Measurements from ENCODE around the gene KRTAP5-9. TPM values are rescaled to one million over a fixed set of nuclear protein-coding genes. Genes with fewer than 3 reads are reported as not detected.
A peak's percentile ranks its signal among the peaks of the same experiment; 100 is the strongest.
"Not testable (repeated sequence)": the region's sequence is repeated elsewhere in the genome, so short reads cannot be mapped to it uniquely, and the experiment has no call there.

The KRTAP5-9 gene
- total RNA-seq, 2 experiments from 2014 or later = not detected

DNA sequence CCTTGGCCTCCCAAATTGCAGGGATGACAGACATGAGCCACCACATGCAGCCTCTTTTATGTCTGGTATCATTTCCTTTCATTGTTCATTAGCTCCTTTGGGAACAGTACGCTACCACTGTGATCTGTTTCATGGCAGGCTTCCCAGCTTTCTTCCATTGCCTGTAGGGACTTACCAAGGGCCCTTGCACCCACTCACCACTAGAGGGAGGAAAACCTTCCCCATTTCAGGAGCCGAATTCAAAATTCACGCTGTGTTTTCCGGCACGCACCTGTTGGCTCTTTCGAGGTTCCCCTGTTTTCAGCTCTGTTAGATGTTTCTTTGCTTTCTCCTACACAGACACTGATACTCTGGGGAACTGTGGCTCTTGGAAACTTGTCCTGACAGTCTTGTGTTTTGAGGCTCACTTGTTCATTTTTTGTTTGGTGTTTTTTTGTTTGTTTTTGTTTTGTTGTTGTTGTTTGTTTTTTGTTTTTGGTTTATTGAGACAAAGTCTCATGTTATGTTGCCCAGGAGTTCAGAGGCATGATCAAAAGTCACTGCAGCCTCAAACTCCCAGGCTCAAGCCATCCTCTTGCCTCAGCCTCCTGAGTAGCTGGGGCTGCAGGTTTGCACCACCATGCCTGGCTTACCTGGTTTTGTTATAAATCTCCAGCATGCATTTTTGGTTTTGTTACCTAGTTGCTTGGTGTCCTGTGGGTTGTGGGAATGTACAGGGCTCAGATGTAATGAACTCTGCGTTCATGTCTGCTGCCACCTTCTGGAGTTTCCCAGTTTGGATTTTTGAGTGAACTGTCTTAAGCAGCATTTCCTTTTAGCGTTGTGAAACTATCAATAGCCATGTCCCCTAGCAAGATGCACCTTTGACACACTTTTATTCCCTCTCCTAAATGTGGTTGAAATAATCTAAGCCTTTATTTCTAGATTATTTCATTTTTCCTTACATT lies 32.1 kb downstream of the KRTAP5-9 start:
- Mint-ChIP-seq H3K27ac (no peak overlapping the region), H3K27me3 (ENCODE audit: low read depth) (peaks cover 2% of the 10 kb centered on the region), H3K9me3 (ENCODE audit: insufficient read depth) (no peaks in the 10 kb centered on the region), H3K4me1 (ENCODE audit: low read depth) (peaks cover 2% of the 10 kb centered on the region), H3K4me3 (no peak overlapping the region), H3K36me3 (ENCODE audit: low read depth) (no peaks in the 10 kb centered on the region)
- ChIA-PET CTCF (no interaction called here), POLR2A (no interaction called here)
- no peak for DNase-seq
- no peak for ATAC-seq

DNA sequence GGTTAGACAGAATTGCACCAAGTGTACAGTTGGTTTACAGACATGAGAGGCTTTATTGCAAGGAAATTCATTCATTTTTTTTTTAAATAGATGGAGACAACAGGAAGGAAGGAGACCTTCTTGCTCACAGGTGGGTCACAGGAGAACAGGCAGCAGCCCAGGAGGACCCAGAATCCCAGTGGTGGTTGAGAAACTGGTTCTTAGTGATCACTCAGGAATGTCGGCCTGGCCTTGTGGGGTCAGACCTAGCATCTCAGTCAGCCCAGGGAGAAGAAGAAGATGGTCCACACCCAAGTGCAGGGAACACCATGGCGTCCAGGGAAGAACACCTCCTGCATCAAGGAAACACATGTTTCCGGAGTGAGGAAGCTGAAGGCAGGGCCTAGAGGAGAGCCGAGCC lies 33.6 kb downstream of the KRTAP5-9 start:
- no peak for ATAC-seq
- Mint-ChIP-seq H3K4me3 (no peak overlapping the region), H3K4me1 (ENCODE audit: low read depth) (peaks cover 2% of the 10 kb centered on the region), H3K9me3 (ENCODE audit: insufficient read depth) (no peaks in the 10 kb centered on the region), H3K36me3 (ENCODE audit: low read depth) (no peaks in the 10 kb centered on the region), H3K27ac (no peak overlapping the region), H3K27me3 (ENCODE audit: low read depth) (peaks cover 2% of the 10 kb centered on the region)
- ChIA-PET POLR2A (no interaction called here), CTCF (no interaction called here)
- DNase-seq = no peak

- H3K36me3 Mint-ChIP-seq (ENCODE audit: low read depth) = no peaks in the 10 kb centered on the region
- no peak for ATAC-seq
- H3K27me3 Mint-ChIP-seq (ENCODE audit: low read depth) = peaks cover 2% of the 10 kb centered on the region
- DNase-seq = no peak
- H3K4me1 Mint-ChIP-seq (ENCODE audit: low read depth) = peaks cover 2% of the 10 kb centered on the region
- ChIA-PET CTCF (no interaction called here), POLR2A (no interaction called here)
- no peaks in the 10 kb centered on the region for H3K9me3 Mint-ChIP-seq (ENCODE audit: insufficient read depth)
- no peak within 1 kb of the TSS for H3K4me3 Mint-ChIP-seq
- no peak within 1 kb of the TSS for H3K27ac Mint-ChIP-seq
These were observed 34.2 kb downstream of the KRTAP5-9 start, which contains the start of gene KRTAP5-11 for GRCh38 chr11:71582309-71582895. KRTAP5-11 (minus strand) TSS chr11:71582875; CDS start chr11:71582837, 38 bp downstream.

- H3K4me3 Mint-ChIP-seq; H3K9me3 Mint-ChIP-seq (ENCODE audit: insufficient read depth); POLR2A ChIA-PET: not testable (repeated sequence)
These were observed 34.7 kb downstream of the KRTAP5-9 start for GRCh38 chr11:71582969-71583368.

GRCh38 chr11:71585673-71586072 lies 37.5 kb downstream of the KRTAP5-9 start:
- H3K9me3 Mint-ChIP-seq (ENCODE audit: insufficient read depth); ATAC-seq; H3K27me3 Mint-ChIP-seq (ENCODE audit: low read depth); CTCF ChIA-PET; POLR2A ChIA-PET; DNase-seq; H3K4me3 Mint-ChIP-seq; H3K4me1 Mint-ChIP-seq (ENCODE audit: low read depth); H3K36me3 Mint-ChIP-seq (ENCODE audit: low read depth); H3K27ac Mint-ChIP-seq: not testable (repeated sequence)

More at GRCh38 chr11:71582969-71583368, 34.7 kb downstream of the KRTAP5-9 start:
- H3K27ac Mint-ChIP-seq; CTCF ChIA-PET; H3K4me1 Mint-ChIP-seq (ENCODE audit: low read depth); DNase-seq; H3K36me3 Mint-ChIP-seq (ENCODE audit: low read depth); H3K27me3 Mint-ChIP-seq (ENCODE audit: low read depth); ATAC-seq: not testable (repeated sequence)

DNA sequence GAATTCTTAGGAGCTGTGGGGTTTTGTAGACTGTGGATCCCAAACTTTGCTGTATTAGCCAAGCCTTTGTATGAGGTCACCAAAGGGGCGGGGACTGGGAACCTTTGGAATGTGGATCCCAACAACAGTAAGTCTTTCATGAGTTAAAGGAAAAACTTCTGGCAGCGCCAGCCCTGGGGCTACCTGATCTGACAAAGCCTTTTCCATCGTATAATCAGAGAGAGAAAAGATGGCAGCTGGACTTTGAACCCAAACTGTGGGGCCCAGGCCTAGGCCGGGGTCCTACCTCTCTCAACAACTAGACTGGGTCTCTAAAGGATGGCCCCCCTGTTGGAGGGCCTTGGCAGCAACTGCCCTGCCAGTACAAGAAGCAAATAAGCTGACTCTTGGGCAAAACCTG lies 40.1 kb downstream of the KRTAP5-9 start:
- H3K27me3 Mint-ChIP-seq (ENCODE audit: low read depth); CTCF ChIA-PET; ATAC-seq; H3K27ac Mint-ChIP-seq; H3K36me3 Mint-ChIP-seq (ENCODE audit: low read depth); POLR2A ChIA-PET; H3K4me3 Mint-ChIP-seq; H3K9me3 Mint-ChIP-seq (ENCODE audit: insufficient read depth); DNase-seq; H3K4me1 Mint-ChIP-seq (ENCODE audit: low read depth): not testable (repeated sequence)

DNA sequence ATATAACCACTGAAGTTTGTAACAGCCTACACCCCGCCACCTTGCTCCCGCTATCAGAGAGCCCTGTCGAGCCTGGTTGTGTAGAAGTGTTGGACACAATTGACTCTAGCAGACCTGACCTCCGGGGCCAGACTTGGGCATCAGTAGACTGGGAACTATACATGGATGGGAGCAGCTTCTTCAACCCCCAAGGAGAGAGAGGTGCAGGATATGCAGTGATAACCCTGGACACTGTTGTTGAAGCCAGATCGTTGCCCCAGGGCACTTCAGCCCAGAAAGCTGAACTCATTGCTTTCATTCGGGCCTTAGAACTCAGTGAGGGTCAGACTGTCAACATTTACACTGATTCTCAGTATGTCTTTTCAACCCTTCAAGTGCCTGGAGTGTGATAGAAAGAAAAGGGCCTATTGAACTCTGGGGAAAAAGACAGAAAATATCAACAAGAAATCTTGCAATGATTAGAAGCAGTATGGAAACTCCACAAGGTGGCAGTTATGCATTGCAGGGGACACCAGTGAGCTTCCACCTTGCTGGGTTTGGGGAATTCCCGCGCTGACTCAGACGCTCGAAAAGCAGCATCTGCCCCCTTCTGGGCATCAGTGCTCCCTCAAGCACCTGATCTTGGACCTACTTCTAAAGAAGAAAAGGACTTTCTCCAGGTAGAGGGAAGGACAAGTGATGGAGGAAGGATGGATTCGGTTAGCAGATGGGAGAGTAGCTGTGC lies 40.8 kb downstream of the KRTAP5-9 start:
- H3K4me1 Mint-ChIP-seq (ENCODE audit: low read depth); CTCF ChIA-PET; H3K27me3 Mint-ChIP-seq (ENCODE audit: low read depth); H3K9me3 Mint-ChIP-seq (ENCODE audit: insufficient read depth); H3K4me3 Mint-ChIP-seq; H3K27ac Mint-ChIP-seq; ATAC-seq; H3K36me3 Mint-ChIP-seq (ENCODE audit: low read depth): not testable (repeated sequence)
- POLR2A ChIA-PET = interaction anchor here (0.6 kb wide), 1 partner anchor 961 kb away, joined by 3 read pairs; no protein-coding TSS in a partner anchor
- DNase-seq = peak; percentile 48

GRCh38 chr11:71589546-71589920 lies 41.3 kb downstream of the KRTAP5-9 start:
- H3K4me1 Mint-ChIP-seq (ENCODE audit: low read depth); CTCF ChIA-PET; H3K9me3 Mint-ChIP-seq (ENCODE audit: insufficient read depth); ATAC-seq; H3K36me3 Mint-ChIP-seq (ENCODE audit: low read depth); H3K27ac Mint-ChIP-seq; H3K4me3 Mint-ChIP-seq; DNase-seq; H3K27me3 Mint-ChIP-seq (ENCODE audit: low read depth): not testable (repeated sequence)
- POLR2A ChIA-PET = interaction anchor here (0.6 kb wide), 1 partner anchor 962 kb away, joined by 3 read pairs; no protein-coding TSS in a partner anchor

Other genes starting within 250 kb of the KRTAP5-9 start
- 10 to 100 TPM; 57.9 to 58.8 TPM for gene DHCR7, start 100.0 kb upstream of the KRTAP5-9 start, total RNA-seq
- 100 to 1,000 TPM; 118 to 127 TPM for gene NADSYN1, start 95.2 kb upstream of the KRTAP5-9 start, total RNA-seq
- not detected for gene KRTAP5-7, start 21.2 kb upstream of the KRTAP5-9 start, total RNA-seq
- under 1 TPM in 1 of 2 experiments, not detected in 1; 0.24 TPM for gene KRTAP5-8, start 10.4 kb upstream of the KRTAP5-9 start, total RNA-seq
- not detected for gene KRTAP5-10, start 17.1 kb downstream of the KRTAP5-9 start, total RNA-seq
- not detected for gene KRTAP5-11, start 34.5 kb downstream of the KRTAP5-9 start, total RNA-seq

All from activated CD8-positive, alpha-beta T cell treated with anti-CD3 and anti-CD28 coated beads, Interleukin-2, amount 10 ng/mL, durations not matched to agents 7 days and 5 days (primary cell).